Psoas muscle (tissue), 8 donors: Measurements from ENCODE around the gene PBRM1. TPM values are rescaled to one million over a fixed set of nuclear protein-coding genes. Genes with fewer than 3 reads are reported as not detected.
A peak's percentile ranks its signal among the peaks of the same experiment; 100 is the strongest.

ENCODE experiments used
- ATAC-seq, 4 donors: fragments of 200-7000 bp; cut with Tn5 transposase; one replicate each; pipeline ENCODE4 v1.9.1; 2020; ENCODE audit warnings: moderate library complexity in 3 of 4, mild to moderate bottlenecking in 2 of 4
- DNase-seq, 2 donors: peaks; one replicate each; pipeline ENCODE4 v3.0.0-alpha.2; 2020
- H3K27ac ChIP-seq: fragments of 200-600 bp; one replicate; pipeline ENCODE4 v1.8.0; 2022
- H3K27me3 ChIP-seq, 3 donors: fragments of 200-600 bp in 1 of 3; one replicate each; pipeline versions ENCODE4 v1.6.1 to v1.8.0; 2013 to 2022; ENCODE audit warnings: low read length in 2 of 3, mild to moderate bottlenecking in 2 of 3, moderate library complexity in 1 of 3; ENCODE audit not compliant: insufficient read depth in 3 of 3
- H3K36me3 ChIP-seq, 2 donors: fragments of 200-600 bp in 1 of 2; one replicate each; pipeline versions ENCODE4 v1.6.1 to v1.8.0; 2013 to 2022; ENCODE audit warnings: low read depth in 1 of 2, mild to moderate bottlenecking in 1 of 2, moderate library complexity in 1 of 2; ENCODE audit not compliant: insufficient read depth in 1 of 2
- H3K4me1 ChIP-seq: fragments of 200-600 bp; one replicate; pipeline ENCODE4 v1.8.0; 2022
- H3K4me3 ChIP-seq: fragments of 200-600 bp; one replicate; pipeline ENCODE4 v1.8.0; 2022; ENCODE audit warnings: mild to moderate bottlenecking
- H3K9me3 ChIP-seq: fragments of 200-600 bp; one replicate; pipeline ENCODE4 v1.8.0; 2022
- CTCF ChIP-seq: fragments of 200-600 bp; IDR thresholded peaks from one replicate; pipeline ENCODE4 v1.8.0; 2022; ENCODE audit warnings: antibody characterized with exemption
- WGBS, 3 donors: extraction: QIAGEN DNeasy Blood & Tissue Kit; methylation state at CpG; one replicate each; pipeline versions ENCODE4 v1.1.6 to v1.1.7; 2013; 5-methylcytosine and 5-hydroxymethylcytosine counted together
- intact Hi-C, 2 donors: fragments of 100-400 bp; cut with DNase I; formaldehyde crosslinking; loops; one replicate each; pipeline versions ENCODE4 v1.11.0 to v1.14.2; 2022
- polyA plus RNA-seq, 3 donors: library from polyadenylated mRNA; stranded (reverse); fragments of 200-250 nt; gene quantifications; one replicate each; pipeline ENCODE4 v1.2.3, GENCODE V29; 2013
- total RNA-seq, 4 donors: library from RNA; stranded (reverse); fragmentation: NEBNext Ultra II Directional in 2 of 4; extraction: Animal tissue kit (Norgen Biotek cat#: 25700) in 2 of 4; gene quantifications; one replicate each; pipeline versions ENCODE4 v1.2.1 to v1.2.4, GENCODE V29; 2021 to 2023
- donor health status: healthy with polysubstance abuse.
- donor health status: DM: no; HTN: no; CAD: no; lungs with moderate emphysema.
- donor health status: Bipolar disorder and iron deficiency.
- donor health status: healthy.
- donor health status: DM: yes; HTN: yes; CAD: no.
- donor health status: DM: no; HTN: no; CAD: no.
- donor health status: DM: no; HTN: no; CAD: no.
- donor health status: DM: yes; HTN: yes; CAD: no.

Gene PBRM1
- total and polyA plus RNA-seq, 7 donors = 7.5 to 46.7 (median 38.0) TPM

- Histone ChIP-seq H3K36me3 (peaks cover 6 to 77% of the 10 kb centered on the region in 2 donors), H3K9me3 (no peaks in the 10 kb centered on the region), H3K4me1 (peaks cover 33% of the 10 kb centered on the region), H3K27ac (no peak overlapping the region), H3K27me3 (no peaks in the 10 kb centered on the region), H3K4me3 (no peak overlapping the region)
- no peak for TF ChIP-seq CTCF
- DNase-seq (no peak), ATAC-seq (peak in 1 of 4 donors; percentile 45)
- intact Hi-C loops = no loop called here
- 92 to 97% (median 96%) methylated on average over 8 of the region's 8 CpGs for WGBS, 3 donors
Observed at GRCh38 chr3:52609316-52609815, 76.3 kb downstream of the PBRM1 start.

DNA sequence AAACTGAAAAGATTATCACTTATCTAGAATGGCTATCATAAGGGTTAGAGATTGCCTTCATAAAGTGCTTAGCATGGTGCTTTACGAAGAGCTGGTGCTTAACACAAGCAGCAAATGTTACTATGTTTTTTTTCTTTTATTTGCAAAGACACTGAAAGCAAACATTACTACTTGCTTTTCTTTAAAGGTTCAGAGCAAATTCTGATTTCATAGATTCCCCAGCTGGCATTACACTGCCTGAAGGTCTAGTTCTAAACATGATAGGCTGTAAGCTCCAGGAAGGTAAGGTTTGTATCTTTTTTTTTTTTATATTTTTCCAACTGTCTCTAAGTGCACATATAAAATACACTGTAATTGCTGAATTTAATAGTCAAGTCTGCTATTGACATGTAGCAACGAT is 77.4 kb downstream of the PBRM1 start:
- Histone ChIP-seq H3K27ac (peak overlapping the region; percentile 48), H3K4me1 (peaks cover 33% of the 10 kb centered on the region), H3K4me3 (no peak overlapping the region), H3K9me3 (no peaks in the 10 kb centered on the region), H3K36me3 (peaks cover 6 to 78% of the 10 kb centered on the region in 2 donors), H3K27me3 (no peaks in the 10 kb centered on the region)
- intact Hi-C loops = no loop called here
- WGBS, 3 donors = 86 to 97% (median 87%) methylated on average over 2 of the region's 2 CpGs
- ATAC-seq (no peak), DNase-seq (no peak)
- no peak for TF ChIP-seq CTCF

- H3K27ac ChIP-seq = peak overlapping the region; percentile 48
- ATAC-seq (peak; percentile 78 to 88 (median 87)), DNase-seq (no peak)
- H3K9me3 ChIP-seq = no peaks in the 10 kb centered on the region
- 55 to 68% (median 61%) methylated on average over 5 of the region's 5 CpGs for WGBS, 3 donors
- H3K4me1 ChIP-seq = peaks cover 33% of the 10 kb centered on the region
- peak overlapping the region; percentile 3 for H3K4me3 ChIP-seq
- H3K27me3 ChIP-seq = no peaks in the 10 kb centered on the region
- no peak for TF ChIP-seq CTCF
- H3K36me3 ChIP-seq = peaks cover 8 to 81% of the 10 kb centered on the region in 2 donors
- intact Hi-C loops = no loop called here
Observed at GRCh38 chr3:52606373-52607085, 79.2 kb downstream of the PBRM1 start.

GRCh38 chr3:52600258-52600657 is 85.5 kb downstream of the PBRM1 start:
- Histone ChIP-seq H3K4me1 (no peaks in the 10 kb centered on the region), H3K27ac (no peak overlapping the region), H3K9me3 (peaks cover 4% of the 10 kb centered on the region), H3K4me3 (no peak overlapping the region), H3K36me3 (peaks cover 5 to 82% of the 10 kb centered on the region in 2 donors), H3K27me3 (no peaks in the 10 kb centered on the region)
- DNase-seq (no peak), ATAC-seq (no peak)
- TF ChIP-seq CTCF = no peak
- intact Hi-C loops = no loop called here
